Aorta (tissue), 5 donors: ENCODE data around the gene SPECC1L. TPM values are rescaled to one million over a fixed set of nuclear protein-coding genes. Genes with fewer than 3 reads are reported as not detected.
A peak's percentile ranks its signal among the peaks of the same experiment; 100 is the strongest.

Experiments used
- ATAC-seq: fragments of 200-7000 bp; cut with Tn5 transposase; one replicate; pipeline ENCODE4 v1.9.1; 2022; ENCODE audit warnings: moderate library complexity; ENCODE audit not compliant: low FRiP score
- DNase-seq, 2 donors: peaks; one replicate each; pipeline ENCODE4 v3.0.0-alpha.2; 2020
- H3K27ac ChIP-seq, 2 donors: one replicate each; pipeline ENCODE4 v1.5.1; 2013; ENCODE audit warnings: low read length in 2 of 2, mild to moderate bottlenecking in 2 of 2, moderate library complexity in 2 of 2, control low read depth in 1 of 2, inconsistent platforms in 1 of 2, low read depth in 1 of 2
- H3K27me3 ChIP-seq, 2 donors: one replicate each; pipeline ENCODE4 v1.6.1; 2013; ENCODE audit warnings: control low read depth in 1 of 2, low read length in 1 of 2, mild to moderate bottlenecking in 1 of 2, moderate library complexity in 1 of 2; ENCODE audit not compliant: insufficient read depth in 2 of 2, control insufficient read depth in 1 of 2
- H3K36me3 ChIP-seq, 2 donors: one replicate each; pipeline ENCODE4 v1.6.1; 2013; ENCODE audit warnings: control low read depth in 1 of 2, low read length in 1 of 2, mild to moderate bottlenecking in 1 of 2; ENCODE audit not compliant: insufficient read depth in 2 of 2, control insufficient read depth in 1 of 2
- H3K4me1 ChIP-seq, 2 donors: one replicate each; pipeline ENCODE4 v1.6.1; 2013; ENCODE audit warnings: low read length in 2 of 2, control low read depth in 1 of 2, mild to moderate bottlenecking in 1 of 2, moderate library complexity in 1 of 2; ENCODE audit not compliant: insufficient read depth in 2 of 2, control insufficient read depth in 1 of 2
- H3K4me3 ChIP-seq, 2 donors: one replicate each; pipeline ENCODE4 v1.5.1; 2013; ENCODE audit warnings: low read length in 2 of 2, control low read depth in 1 of 2, mild to moderate bottlenecking in 1 of 2
- H3K9me3 ChIP-seq: one replicate; pipeline ENCODE4 v1.6.1; 2013; ENCODE audit warnings: mild to moderate bottlenecking, low read length; ENCODE audit not compliant: control insufficient read depth
- WGBS, 2 donors: extraction: QIAGEN DNeasy Blood & Tissue Kit; methylation state at CpG; one replicate each; pipeline ENCODE4 v1.1.7; 2013; 5-methylcytosine and 5-hydroxymethylcytosine counted together
- intact Hi-C, 2 donors: fragments of 100-400 bp; cut with DNase I; formaldehyde crosslinking; loops; one replicate each; pipeline versions ENCODE4 v1.14.2 to v1.15.0; 2022
- long read RNA-seq, 2 donors: library from polyadenylated mRNA; unstranded; transcript quantifications; one replicate each; pipeline ENCODE4 v2.0.0, GENCODE V29; 2020 to 2021
- polyA plus RNA-seq, 2 donors: library from polyadenylated mRNA; stranded (reverse); fragments of 200-250 nt; gene quantifications; one replicate each; pipeline ENCODE4 v1.2.3, GENCODE V29; 2013
- total RNA-seq, 2 donors: library from RNA; stranded (reverse); fragmentation: NEBNext Ultra II Directional; extraction: Animal tissue kit (Norgen Biotek cat#: 25700); gene quantifications; one replicate each; pipeline ENCODE4 v1.2.1, GENCODE V29; 2021
- donor health status: healthy with polysubstance abuse.
- donor health status: Bipolar disorder and iron deficiency.
- donor health status: DM: no; HTN: no; CAD: no.
- donor health status: DM: no; HTN: no; CAD: no.
- donor health status: DM: yes; HTN: yes; CAD: no.

The SPECC1L gene
- total RNA-seq (10 to 100 TPM; 79.5 to 92.0 TPM), polyA plus RNA-seq (10 to 100 TPM; 15.0 to 15.9 TPM)
- long read RNA-seq, donor 1, transcript SPECC1L-203 (7 exons, 2,565 nt) = major isoform, 5 of 106 reads
- long read RNA-seq, donor 1, partial matches to known transcripts = 87 of 106 reads
- long read RNA-seq, donor 1, other reads (novel, unspliced or antisense) = 14 of 106 reads
- long read RNA-seq, donor 2, full-length matches to known transcripts = 4 of 36 reads
- long read RNA-seq, donor 2, partial matches to known transcripts = 27 of 36 reads
- long read RNA-seq, donor 2, other reads (novel, unspliced or antisense) = 5 of 36 reads

GRCh38 chr22:24270556-24271385 is at the start of gene SPECC1L:
SPECC1L (plus strand) TSS chr22:24270831; CDS start chr22:24302232, 31,401 bp downstream.
- no peaks in the 10 kb centered on the region for H3K9me3 ChIP-seq
- intact Hi-C loops = no loop called here
- peak; percentile 98 for ATAC-seq
- H3K27me3 ChIP-seq = no peaks in the 10 kb centered on the region
- peak; percentile 96 to 98 for DNase-seq
- H3K4me1 ChIP-seq = no peaks in the 10 kb centered on the region
- peak within 1 kb of the TSS; percentile 72 to 94 for H3K27ac ChIP-seq
- no peaks in the 10 kb centered on the region for H3K36me3 ChIP-seq
- WGBS, 2 donors = 0% methylated on average over 82 to 89 of the region's 89 CpGs
- H3K4me3 ChIP-seq = peak within 1 kb of the TSS; percentile 43 to 99

- Histone ChIP-seq H3K27me3 (no peaks in the 10 kb centered on the region), H3K27ac (no peak overlapping the region), H3K36me3 (no peaks in the 10 kb centered on the region), H3K4me1 (no peaks in the 10 kb centered on the region), H3K4me3 (no peak overlapping the region), H3K9me3 (no peaks in the 10 kb centered on the region)
- intact Hi-C loops = no loop called here
- ATAC-seq (no peak), DNase-seq (no peak)
- WGBS, 2 donors = 98 to 100% methylated on average over 1 of the region's 1 CpG
Measured at GRCh38 chr22:24224468-24224867, 46.2 kb upstream of the SPECC1L start.

GRCh38 chr22:24225044-24225601 is 45.5 kb upstream of the SPECC1L start:
- Histone ChIP-seq H3K4me3 (no peak overlapping the region), H3K36me3 (no peaks in the 10 kb centered on the region), H3K9me3 (no peaks in the 10 kb centered on the region), H3K4me1 (no peaks in the 10 kb centered on the region), H3K27ac (no peak overlapping the region), H3K27me3 (no peaks in the 10 kb centered on the region)
- ATAC-seq (no peak), DNase-seq (no peak)
- WGBS, 2 donors = 84 to 89% methylated on average over 14 of the region's 14 CpGs
- intact Hi-C loops = no loop called here

- DNase-seq (no peak), ATAC-seq (peak; percentile 23)
- Histone ChIP-seq H3K4me3 (no peak overlapping the region), H3K9me3 (no peaks in the 10 kb centered on the region), H3K4me1 (no peaks in the 10 kb centered on the region), H3K36me3 (no peaks in the 10 kb centered on the region), H3K27ac (no peak overlapping the region), H3K27me3 (no peaks in the 10 kb centered on the region)
- 95 to 98% methylated on average over 14 of the region's 14 CpGs for WGBS, 2 donors
- intact Hi-C loops = no loop called here
Measured at GRCh38 chr22:24225951-24226350, 44.7 kb upstream of the SPECC1L start.

- no peak overlapping the region for H3K27ac ChIP-seq
- DNase-seq (peak in 1 of 2 donors; percentile 85), ATAC-seq (no peak)
- no peak overlapping the region for H3K4me3 ChIP-seq
- no peaks in the 10 kb centered on the region for H3K4me1 ChIP-seq
- no peaks in the 10 kb centered on the region for H3K36me3 ChIP-seq
- no peaks in the 10 kb centered on the region for H3K27me3 ChIP-seq
- WGBS, 2 donors = 56 to 60% methylated on average over 18 of the region's 18 CpGs
- intact Hi-C loops = no loop called here
- H3K9me3 ChIP-seq = no peaks in the 10 kb centered on the region
Measured at GRCh38 chr22:24230911-24231656, 39.5 kb upstream of the SPECC1L start.

GRCh38 chr22:24231706-24232105 is 38.9 kb upstream of the SPECC1L start:
- 92 to 93% methylated on average over 9 of the region's 9 CpGs for WGBS, 2 donors
- Histone ChIP-seq H3K36me3 (no peaks in the 10 kb centered on the region), H3K4me1 (no peaks in the 10 kb centered on the region), H3K4me3 (no peak overlapping the region), H3K9me3 (no peaks in the 10 kb centered on the region), H3K27me3 (no peaks in the 10 kb centered on the region), H3K27ac (no peak overlapping the region)
- intact Hi-C loops = no loop called here
- no peak for ATAC-seq
- DNase-seq = no peak

- no peak overlapping the region for H3K27ac ChIP-seq
- H3K9me3 ChIP-seq = no peaks in the 10 kb centered on the region
- no peaks in the 10 kb centered on the region for H3K4me1 ChIP-seq
- no peaks in the 10 kb centered on the region for H3K36me3 ChIP-seq
- H3K4me3 ChIP-seq = no peak overlapping the region
- no peaks in the 10 kb centered on the region for H3K27me3 ChIP-seq
- DNase-seq (no peak), ATAC-seq (no peak)
- 92 to 97% methylated on average over 6 of the region's 6 CpGs for WGBS, 2 donors
- intact Hi-C loops = no loop called here
Measured at GRCh38 chr22:24232124-24232523, 38.5 kb upstream of the SPECC1L start.

- 96 to 98% methylated on average over 15 of the region's 15 CpGs for WGBS, 2 donors
- H3K27ac ChIP-seq = no peak overlapping the region
- no peak overlapping the region for H3K4me3 ChIP-seq
- H3K36me3 ChIP-seq = no peaks in the 10 kb centered on the region
- no peaks in the 10 kb centered on the region for H3K4me1 ChIP-seq
- intact Hi-C loops = no loop called here
- no peak for ATAC-seq
- DNase-seq = no peak
- no peaks in the 10 kb centered on the region for H3K27me3 ChIP-seq
- no peaks in the 10 kb centered on the region for H3K9me3 ChIP-seq
Measured at GRCh38 chr22:24232725-24233124, 37.9 kb upstream of the SPECC1L start.
